Activated T-helper 2 cell treated with anti-CD3 and anti-CD28 coated beads, Interferon-gamma antibody, Interleukin-2, Interleukin-4, amounts not matched to agents 10 μg/mL and 5 μg/mL and 100 μg/mL, durations not matched to agents 14 hours and 24 hours and 36 hours (primary cell): Measurements from ENCODE around the gene SALL4. TPM values are rescaled to one million over a fixed set of nuclear protein-coding genes. Genes with fewer than 3 reads are reported as not detected.
"Not testable (repeated sequence)": the region's sequence is repeated elsewhere in the genome, so short reads cannot be mapped to it uniquely, and the experiment has no call there.

Experiments used
- DNase-seq: peaks from one replicate; pipeline ENCODE4 v3.0.0; 2021; ENCODE audit warnings: low spot score
- H3K27ac Mint-ChIP-seq: one replicate; pipeline ENCODE4 v1.8.0; 2021; ENCODE audit warnings: mixed read lengths
- H3K27me3 Mint-ChIP-seq: one replicate; pipeline ENCODE4 v1.8.0; 2021; ENCODE audit warnings: low read depth, mixed read lengths
- H3K36me3 Mint-ChIP-seq: one replicate; pipeline ENCODE4 v1.8.0; 2021; ENCODE audit warnings: low read depth, mixed read lengths
- H3K4me1 Mint-ChIP-seq: one replicate; pipeline ENCODE4 v1.8.0; 2021; ENCODE audit warnings: low read depth, mixed read lengths
- H3K4me3 Mint-ChIP-seq: one replicate; pipeline ENCODE4 v1.8.0; 2021; ENCODE audit warnings: low read depth, mild to moderate bottlenecking, moderate library complexity, mixed read lengths
- H3K9me3 Mint-ChIP-seq: one replicate; pipeline ENCODE4 v1.8.0; 2021; ENCODE audit warnings: mixed read lengths
- intact Hi-C: fragments of 100-400 bp; cut with micrococcal nuclease; formaldehyde crosslinking; loops from one replicate; pipeline ENCODE4 v1.15.1; 2023
- total RNA-seq: library from RNA; stranded (reverse); gene quantifications from 2 replicates; pipeline ENCODE4 v1.2.3, GENCODE V29; 2022

Gene SALL4
- 1.8 and 2.3 TPM in 2 replicates for total RNA-seq

DNA sequence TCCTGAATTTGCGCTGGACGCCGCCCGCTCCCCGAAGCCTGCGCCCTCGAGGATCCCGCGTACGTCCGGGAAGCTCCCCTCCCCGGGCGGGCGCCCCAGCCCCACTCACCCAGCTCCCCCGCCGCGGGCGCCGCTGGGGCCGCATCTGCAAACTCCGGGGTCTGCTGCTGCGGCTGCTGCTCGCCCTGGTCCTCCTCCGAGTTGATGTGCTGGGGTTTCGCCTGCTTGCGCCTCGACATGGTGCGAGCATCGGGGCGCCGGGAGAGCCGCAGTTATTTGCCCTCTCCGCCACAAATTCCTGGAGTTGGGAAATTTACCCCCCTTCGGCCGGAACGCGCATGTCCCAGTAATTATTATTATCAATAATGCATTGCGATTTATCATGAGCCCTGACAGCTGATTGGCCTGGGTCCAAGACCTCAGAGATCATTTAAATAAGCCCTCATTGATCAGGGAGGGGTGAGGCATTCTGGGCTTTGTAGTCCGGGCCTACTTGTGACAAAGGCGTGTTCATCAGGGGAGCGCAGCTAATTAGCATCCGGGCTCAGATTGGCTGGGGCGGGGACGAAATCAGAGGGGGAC, at the start of gene SALL4:
Gene SALL4, minus strand, starts transcription at position 352 of the 582 bp plus-strand sequence. Its CDS starts 113 bp downstream, at position 239.
- no peaks in the 10 kb centered on the region for H3K9me3 Mint-ChIP-seq
- peaks cover 56% of the 10 kb centered on the region for H3K27me3 Mint-ChIP-seq
- H3K36me3 Mint-ChIP-seq: no peaks in the 10 kb centered on the region
- H3K4me3 Mint-ChIP-seq: peak within 1 kb of the TSS; percentile 33
- no peak within 1 kb of the TSS for H3K27ac Mint-ChIP-seq
- no peak for DNase-seq
- peaks cover 13% of the 10 kb centered on the region for H3K4me1 Mint-ChIP-seq
- intact Hi-C loops: loop anchor here (2.0 to 5.0 kb wide), 2 partner anchors 35 to 281 kb away; partner anchors contain the start of gene ATP9A

GRCh38 chr20:51848346-51848745, 46.0 kb upstream of the SALL4 start:
- intact Hi-C loops: no loop called here
- Mint-ChIP-seq H3K4me1 (no peaks in the 10 kb centered on the region), H3K4me3 (no peak overlapping the region), H3K9me3 (no peaks in the 10 kb centered on the region), H3K27ac (no peak overlapping the region), H3K27me3 (no peaks in the 10 kb centered on the region), H3K36me3 (no peaks in the 10 kb centered on the region)
- no peak for DNase-seq

- H3K36me3 Mint-ChIP-seq: no peaks in the 10 kb centered on the region
- intact Hi-C loops: no loop called here
- H3K4me3 Mint-ChIP-seq: no peak overlapping the region
- no peaks in the 10 kb centered on the region for H3K9me3 Mint-ChIP-seq
- H3K27me3 Mint-ChIP-seq: no peaks in the 10 kb centered on the region
- no peak overlapping the region for H3K27ac Mint-ChIP-seq
- no peak for DNase-seq
- H3K4me1 Mint-ChIP-seq: no peaks in the 10 kb centered on the region
Observed at GRCh38 chr20:51840865-51841264, 38.5 kb upstream of the SALL4 start.

GRCh38 chr20:51837876-51838420, 35.6 kb upstream of the SALL4 start:
- no peaks in the 10 kb centered on the region for H3K4me1 Mint-ChIP-seq
- intact Hi-C loops: no loop called here
- no peak for DNase-seq
- H3K36me3 Mint-ChIP-seq: no peaks in the 10 kb centered on the region
- no peaks in the 10 kb centered on the region for H3K9me3 Mint-ChIP-seq
- no peak overlapping the region for H3K27ac Mint-ChIP-seq
- no peak overlapping the region for H3K4me3 Mint-ChIP-seq
- no peaks in the 10 kb centered on the region for H3K27me3 Mint-ChIP-seq

- H3K4me1 Mint-ChIP-seq: no peaks in the 10 kb centered on the region
- no peaks in the 10 kb centered on the region for H3K36me3 Mint-ChIP-seq
- H3K27me3 Mint-ChIP-seq: no peaks in the 10 kb centered on the region
- intact Hi-C loops: no loop called here
- no peak overlapping the region for H3K27ac Mint-ChIP-seq
- DNase-seq: no peak
- H3K4me3 Mint-ChIP-seq: no peak overlapping the region
- no peaks in the 10 kb centered on the region for H3K9me3 Mint-ChIP-seq
Observed at GRCh38 chr20:51837436-51837835, 35.1 kb upstream of the SALL4 start.

- intact Hi-C loops: no loop called here
- Mint-ChIP-seq H3K9me3 (no peaks in the 10 kb centered on the region), H3K4me3 (no peak overlapping the region), H3K27ac (no peak overlapping the region), H3K27me3 (peaks cover 2% of the 10 kb centered on the region), H3K36me3 (no peaks in the 10 kb centered on the region), H3K4me1 (no peaks in the 10 kb centered on the region)
- no peak for DNase-seq
Observed at GRCh38 chr20:51833326-51833725, 31.0 kb upstream of the SALL4 start.

GRCh38 chr20:51832276-51832675, 30.0 kb upstream of the SALL4 start:
- Mint-ChIP-seq H3K4me3 (no peak overlapping the region), H3K27ac (no peak overlapping the region), H3K36me3 (no peaks in the 10 kb centered on the region), H3K4me1 (no peaks in the 10 kb centered on the region), H3K9me3 (no peaks in the 10 kb centered on the region), H3K27me3 (peaks cover 2% of the 10 kb centered on the region)
- intact Hi-C loops: no loop called here
- DNase-seq: no peak

DNA sequence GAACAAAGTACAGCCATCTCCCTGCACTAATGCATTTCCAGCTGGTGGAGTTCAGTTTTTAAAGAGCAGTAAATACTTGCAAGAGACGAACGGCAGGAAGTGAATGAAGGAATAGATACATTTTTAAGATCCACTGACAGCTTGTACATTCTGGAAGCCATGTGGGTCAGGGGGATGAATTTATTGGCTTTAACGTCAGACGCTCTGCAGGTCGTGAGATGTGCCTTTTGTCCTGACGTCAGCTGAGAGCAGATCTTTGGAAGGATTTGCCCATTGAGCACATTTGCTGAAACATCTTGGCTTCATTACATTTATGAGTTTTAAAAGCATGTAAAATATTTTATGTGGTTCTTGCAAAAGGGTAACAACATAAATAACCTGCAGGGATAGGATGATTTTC, 29.5 kb upstream of the SALL4 start:
- H3K36me3 Mint-ChIP-seq: no peaks in the 10 kb centered on the region
- H3K27me3 Mint-ChIP-seq: peaks cover 2% of the 10 kb centered on the region

GRCh38 chr20:51830538-51830937, 28.2 kb upstream of the SALL4 start:
- no peak overlapping the region for H3K27ac Mint-ChIP-seq
- no peaks in the 10 kb centered on the region for H3K4me1 Mint-ChIP-seq
- no peak for DNase-seq
- no peak overlapping the region for H3K4me3 Mint-ChIP-seq
- no peaks in the 10 kb centered on the region for H3K9me3 Mint-ChIP-seq
- peaks cover 2% of the 10 kb centered on the region for H3K27me3 Mint-ChIP-seq
- intact Hi-C loops: no loop called here
- no peaks in the 10 kb centered on the region for H3K36me3 Mint-ChIP-seq

More for the DNA sequence above, 29.5 kb upstream of the SALL4 start:
- no peak overlapping the region for H3K27ac Mint-ChIP-seq
- H3K9me3 Mint-ChIP-seq: no peaks in the 10 kb centered on the region
- intact Hi-C loops: no loop called here
- DNase-seq: no peak
- no peak overlapping the region for H3K4me3 Mint-ChIP-seq
- no peaks in the 10 kb centered on the region for H3K4me1 Mint-ChIP-seq

- H3K27ac Mint-ChIP-seq: no peak overlapping the region
- H3K4me1 Mint-ChIP-seq: no peaks in the 10 kb centered on the region
- no peaks in the 10 kb centered on the region for H3K36me3 Mint-ChIP-seq
- no peaks in the 10 kb centered on the region for H3K9me3 Mint-ChIP-seq
- H3K27me3 Mint-ChIP-seq: peaks cover 2% of the 10 kb centered on the region
- H3K4me3 Mint-ChIP-seq: no peak overlapping the region
- no peak for DNase-seq
- intact Hi-C loops: no loop called here
Observed at GRCh38 chr20:51828762-51829161, 26.4 kb upstream of the SALL4 start.

DNA sequence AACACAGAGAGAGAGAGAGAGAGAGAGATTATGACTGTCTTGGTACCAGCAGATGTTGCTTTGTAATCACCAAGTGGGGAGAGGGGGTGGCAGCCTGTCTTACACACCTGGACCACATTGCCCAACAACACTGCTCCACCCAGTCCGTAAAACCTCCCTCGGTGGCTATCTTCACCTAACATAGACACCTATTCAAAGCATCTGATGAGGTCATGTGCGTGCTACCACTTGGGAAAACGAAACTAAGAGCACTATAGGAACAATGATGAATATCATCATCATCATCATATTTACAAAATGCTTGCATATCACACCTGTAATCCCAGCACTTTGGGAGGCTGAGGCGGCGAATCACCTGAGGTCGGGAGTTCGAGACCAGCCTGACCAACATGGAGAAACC, 24.1 kb upstream of the SALL4 start:
- Mint-ChIP-seq H3K4me3 (no peak overlapping the region), H3K36me3 (no peaks in the 10 kb centered on the region), H3K27me3 (peaks cover 2% of the 10 kb centered on the region), H3K9me3 (no peaks in the 10 kb centered on the region), H3K27ac (no peak overlapping the region), H3K4me1 (no peaks in the 10 kb centered on the region)
- intact Hi-C loops: no loop called here
- no peak for DNase-seq

GRCh38 chr20:51818479-51819008, 16.2 kb upstream of the SALL4 start:
- no peak overlapping the region for H3K27ac Mint-ChIP-seq
- H3K4me1 Mint-ChIP-seq: no peaks in the 10 kb centered on the region
- H3K4me3 Mint-ChIP-seq: no peak overlapping the region
- peaks cover 5% of the 10 kb centered on the region for H3K27me3 Mint-ChIP-seq
- intact Hi-C loops: no loop called here
- no peaks in the 10 kb centered on the region for H3K36me3 Mint-ChIP-seq
- no peaks in the 10 kb centered on the region for H3K9me3 Mint-ChIP-seq
- no peak for DNase-seq

DNA sequence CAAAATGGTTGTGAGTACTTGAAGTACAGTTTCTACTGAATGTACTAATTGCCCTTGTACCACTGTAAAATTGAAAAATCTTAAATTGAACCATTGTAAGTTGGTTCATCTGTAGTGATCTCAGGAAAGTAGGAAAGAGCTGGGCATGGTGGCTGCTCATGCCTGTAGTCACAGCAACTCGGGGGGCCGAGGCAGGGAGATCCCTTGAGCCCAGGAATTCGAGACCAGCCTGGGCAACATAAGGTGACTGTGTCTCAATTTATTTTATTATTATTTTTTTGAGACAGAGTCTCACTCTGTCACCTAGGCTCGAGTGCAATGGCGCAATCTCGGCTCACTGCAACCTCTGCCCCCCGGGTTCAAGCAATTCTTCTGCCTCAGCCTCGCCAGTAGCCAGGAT, 14.5 kb upstream of the SALL4 start:
- H3K27me3 Mint-ChIP-seq, DNase-seq, H3K4me3 Mint-ChIP-seq, H3K36me3 Mint-ChIP-seq, H3K4me1 Mint-ChIP-seq, H3K9me3 Mint-ChIP-seq, intact Hi-C loops, H3K27ac Mint-ChIP-seq: not testable (repeated sequence)
